K562 (cell line): ENCODE data around the gene RIMS3. TPM values are rescaled to one million over a fixed set of nuclear protein-coding genes. Genes with fewer than 3 reads are reported as not detected.

ENCODE experiments used
- CBFB ChIP-seq: sonication (generic); formaldehyde crosslinking; IDR thresholded peaks from 2 replicates; pipeline ENCODE4 v1.4.0; 2020; ENCODE audit warnings: mild to moderate bottlenecking, missing genetic modification reagents
- CC2D1A ChIP-seq: fragments of 450-650 bp; IDR thresholded peaks from 2 replicates; pipeline ENCODE4 v1.6.1; 2017; ENCODE audit warnings: mild to moderate bottlenecking
- CREB1 ChIP-seq, 2 experiments: sonication (generic) in 1 of 2; formaldehyde crosslinking in 1 of 2; IDR thresholded peaks; 2 replicates each; pipeline versions ENCODE4 v1.6.1 to v1.8.0; 2012 to 2022; ENCODE audit warnings: inconsistent platforms in 1 of 2, mild to moderate bottlenecking in 1 of 2, missing genetic modification reagents in 1 of 2, moderate library complexity in 1 of 2
- IRF2 ChIP-seq: sonication (generic); formaldehyde crosslinking; IDR thresholded peaks from 2 replicates; pipeline ENCODE4 v1.8.1; 2022; ENCODE audit warnings: mild to moderate bottlenecking, missing genetic modification reagents
- KDM1A ChIP-seq, 2 experiments: fragments of 450-650 bp; IDR thresholded peaks; 2 replicates each; pipeline ENCODE4 v1.6.1; 2016; ENCODE audit warnings: mild to moderate bottlenecking in 2 of 2
- LARP7 ChIP-seq: fragments of 450-650 bp; IDR thresholded peaks from 2 replicates; pipeline ENCODE4 v1.6.1; 2016
- MEF2A ChIP-seq: IDR thresholded peaks from 2 replicates; pipeline ENCODE4 v1.6.1; 2011; ENCODE audit warnings: low read depth, mild to moderate bottlenecking, low read length, moderate library complexity; ENCODE audit not compliant: control insufficient read depth
- MIER1 ChIP-seq: fragments of 450-650 bp; IDR thresholded peaks from 2 replicates; pipeline ENCODE4 v1.6.1; 2016; ENCODE audit warnings: antibody characterized with exemption, mild to moderate bottlenecking, low read depth
- NFXL1 ChIP-seq: fragments of 450-650 bp; formaldehyde crosslinking; IDR thresholded peaks from 2 replicates; pipeline ENCODE4 v1.4.0; 2021; ENCODE audit warnings: mild to moderate bottlenecking
- PCBP2 ChIP-seq: fragments of 200-400 bp; formaldehyde crosslinking; IDR thresholded peaks from 2 replicates; pipeline ENCODE4 v1.6.1; 2018; ENCODE audit warnings: low read length, low read depth, mild to moderate bottlenecking, moderate library complexity; ENCODE audit not compliant: poor library complexity, severe bottlenecking
- PHTF2 ChIP-seq: fragments of 250-450 bp; sonication (Bioruptor Pico); IDR thresholded peaks from 2 replicates; pipeline ENCODE4 v1.5.0; 2021; ENCODE audit warnings: mild to moderate bottlenecking
- SMAD1 ChIP-seq: fragments of 150-350 bp; IDR thresholded peaks from 2 replicates; pipeline ENCODE4 v1.6.1; 2014; ENCODE audit warnings: low read length, low read depth; ENCODE audit not compliant: partially characterized antibody
- STAG1 ChIP-seq: sonication (generic); formaldehyde crosslinking; IDR thresholded peaks from 2 replicates; pipeline ENCODE4 v1.5.0; 2020; ENCODE audit warnings: missing genetic modification reagents, borderline replicate concordance
- U2AF2 ChIP-seq: fragments of 200-400 bp; formaldehyde crosslinking; optimal IDR thresholded peaks from 2 replicates; pipeline ENCODE3; 2017; ENCODE audit warnings: low read depth, mild to moderate bottlenecking, low read length
- ZNF12 ChIP-seq: sonication (generic); formaldehyde crosslinking; IDR thresholded peaks from 2 replicates; pipeline ENCODE4 v1.4.0; 2020; ENCODE audit warnings: mild to moderate bottlenecking, missing genetic modification reagents
- polyA plus RNA-seq, 8 experiments: library from polyadenylated mRNA; depleted of rRNA in 4 of 8; stranded (reverse) in 5 of 8; unstranded in 3 of 8; fragments of >200 nt; fragmentation: Nextera tagmentation in 2 of 8; fragmentation: Illumina TruSeq in 1 of 8; extraction: Ambion mirVana in 2 of 8; extraction: Trizol in 1 of 8; gene quantifications; 2 replicates each; pipeline versions ENCODE4 v1.2.1 to v1.2.3, GENCODE V29; 2011 to 2014; ENCODE audit warnings: inconsistent platforms in 1 of 8, missing spikeins in 1 of 8
- total RNA-seq, 7 experiments: library from RNA; depleted of rRNA in 6 of 7; stranded (reverse); fragments of >200 nt in 6 of 7; fragmentation: Illumina TruSeq in 2 of 7; extraction: Trizol in 2 of 7; gene quantifications; 2 replicates each; pipeline versions ENCODE4 v1.2.1 to v1.2.3, GENCODE V29; 2011 to 2021; ENCODE audit warnings: low replicate concordance in 1 of 7
- TF ChIP-seq, protein P1 (sequence below): fragments of 250-450 bp; sonication (Bioruptor Pico); IDR thresholded peaks from 2 replicates; pipeline ENCODE4 v1.5.0; 2021; ENCODE audit warnings: mild to moderate bottlenecking, borderline replicate concordance
- TF ChIP-seq, protein P2 (sequence below): fragments of 250-450 bp; sonication (Bioruptor Pico); IDR thresholded peaks from 2 replicates; pipeline ENCODE4 v1.5.0; 2021
- TF ChIP-seq, protein P3 (sequence below): fragments of 450-650 bp; formaldehyde crosslinking; IDR thresholded peaks from 2 replicates; pipeline ENCODE4 v1.4.0; 2020; ENCODE audit warnings: mild to moderate bottlenecking, moderate library complexity
- TF ChIP-seq, protein P4 (sequence below), 2 experiments: fragments of 450-650 bp in 1 of 2; sonication (generic) in 1 of 2; formaldehyde crosslinking in 1 of 2; IDR thresholded peaks in 1 of 2; conservative IDR thresholded peaks in 1 of 2; 2 replicates each; pipeline versions ENCODE4 v1.6.1 to v1.8.1; 2016 to 2023; ENCODE audit warnings: mild to moderate bottlenecking in 2 of 2, moderate library complexity in 2 of 2, inconsistent platforms in 1 of 2, missing genetic modification reagents in 1 of 2
- TF ChIP-seq, protein P5 (sequence below): fragments of 450-650 bp; formaldehyde crosslinking; IDR thresholded peaks from 2 replicates; pipeline ENCODE4 v1.4.0; 2020; ENCODE audit warnings: mild to moderate bottlenecking, moderate library complexity

RIMS3 gene
- total and polyA plus RNA-seq, 9 of the 15 experiments (the other 6 are each of a cell fraction or from before 2014, with no cell fraction given) = 0.06 to 1.2 (median 0.59) TPM

DNA sequence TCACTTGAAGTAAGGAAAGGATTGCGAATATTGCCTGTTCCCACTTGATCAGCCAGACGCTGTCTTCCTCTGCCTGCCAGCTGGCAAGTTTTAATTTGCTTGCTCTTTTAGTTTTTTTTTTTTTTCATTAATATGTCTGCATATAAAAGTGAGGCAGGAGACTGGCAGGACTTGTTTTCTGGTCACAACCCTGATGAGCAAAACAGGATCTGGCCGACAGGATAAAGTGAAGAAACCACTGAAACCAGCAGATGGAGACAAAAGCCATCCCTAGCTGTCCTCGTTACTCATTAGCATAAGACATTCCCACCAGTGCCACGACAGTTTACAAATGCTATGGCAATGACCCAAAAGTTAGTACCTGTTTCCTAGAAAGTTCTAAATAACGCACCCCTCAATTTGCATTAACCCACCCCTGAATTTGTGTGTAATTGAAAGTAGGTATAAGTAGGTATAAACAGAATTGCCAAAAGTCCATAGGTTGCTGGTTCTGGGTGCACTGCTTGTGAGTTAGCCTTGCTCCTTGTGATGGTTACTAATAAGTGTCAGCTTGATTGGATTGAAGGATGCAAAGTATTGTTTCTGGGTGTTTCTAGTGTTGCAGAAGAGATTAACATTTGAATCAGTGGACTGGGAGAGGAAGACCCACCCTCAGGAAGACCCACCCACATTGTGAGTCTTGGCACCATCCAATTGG is 73.2 kb downstream of the RIMS3 start (continued):
- TF ChIP-seq, protein P1, sequence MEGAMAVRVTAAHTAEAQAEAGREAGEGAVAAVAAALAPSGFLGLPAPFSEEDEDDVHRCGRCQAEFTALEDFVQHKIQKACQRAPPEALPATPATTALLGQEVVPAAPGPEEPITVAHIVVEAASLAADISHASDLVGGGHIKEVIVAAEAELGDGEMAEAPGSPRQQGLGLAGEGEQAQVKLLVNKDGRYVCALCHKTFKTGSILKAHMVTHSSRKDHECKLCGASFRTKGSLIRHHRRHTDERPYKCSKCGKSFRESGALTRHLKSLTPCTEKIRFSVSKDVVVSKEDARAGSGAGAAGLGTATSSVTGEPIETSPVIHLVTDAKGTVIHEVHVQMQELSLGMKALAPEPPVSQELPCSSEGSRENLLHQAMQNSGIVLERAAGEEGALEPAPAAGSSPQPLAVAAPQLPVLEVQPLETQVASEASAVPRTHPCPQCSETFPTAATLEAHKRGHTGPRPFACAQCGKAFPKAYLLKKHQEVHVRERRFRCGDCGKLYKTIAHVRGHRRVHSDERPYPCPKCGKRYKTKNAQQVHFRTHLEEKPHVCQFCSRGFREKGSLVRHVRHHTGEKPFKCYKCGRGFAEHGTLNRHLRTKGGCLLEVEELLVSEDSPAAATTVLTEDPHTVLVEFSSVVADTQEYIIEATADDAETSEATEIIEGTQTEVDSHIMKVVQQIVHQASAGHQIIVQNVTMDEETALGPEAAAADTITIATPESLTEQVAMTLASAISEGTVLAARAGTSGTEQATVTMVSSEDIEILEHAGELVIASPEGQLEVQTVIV (CRISPR knock-in tag) = no peak
- peak; percentile 46; the same call in 1 of the 2 replicates for TF ChIP-seq CC2D1A
- no peak for TF ChIP-seq ZNF12 (CRISPR knock-in tag)
- TF ChIP-seq U2AF2 = no peak
- TF ChIP-seq, protein P2, sequence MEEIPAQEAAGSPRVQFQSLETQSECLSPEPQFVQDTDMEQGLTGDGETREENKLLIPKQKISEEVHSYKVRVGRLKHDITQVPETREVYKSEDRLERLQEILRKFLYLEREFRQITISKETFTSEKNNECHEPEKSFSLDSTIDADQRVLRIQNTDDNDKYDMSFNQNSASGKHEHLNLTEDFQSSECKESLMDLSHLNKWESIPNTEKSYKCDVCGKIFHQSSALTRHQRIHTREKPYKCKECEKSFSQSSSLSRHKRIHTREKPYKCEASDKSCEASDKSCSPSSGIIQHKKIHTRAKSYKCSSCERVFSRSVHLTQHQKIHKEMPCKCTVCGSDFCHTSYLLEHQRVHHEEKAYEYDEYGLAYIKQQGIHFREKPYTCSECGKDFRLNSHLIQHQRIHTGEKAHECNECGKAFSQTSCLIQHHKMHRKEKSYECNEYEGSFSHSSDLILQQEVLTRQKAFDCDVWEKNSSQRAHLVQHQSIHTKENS (CRISPR knock-in tag) = no peak
- TF ChIP-seq CBFB (CRISPR knock-in tag) = no peak
- TF ChIP-seq CREB1 (IDR thresholded peaks at IDR 0.05) = no peak
- no peak for TF ChIP-seq CREB1 (CRISPR knock-in tag; IDR thresholded peaks at IDR 0.05)
- TF ChIP-seq MIER1 = no peak
- TF ChIP-seq STAG1 (CRISPR knock-in tag) = peak; percentile 48; the same call in 1 of the 2 replicates
- TF ChIP-seq LARP7 = no peak
- TF ChIP-seq, protein P3, sequence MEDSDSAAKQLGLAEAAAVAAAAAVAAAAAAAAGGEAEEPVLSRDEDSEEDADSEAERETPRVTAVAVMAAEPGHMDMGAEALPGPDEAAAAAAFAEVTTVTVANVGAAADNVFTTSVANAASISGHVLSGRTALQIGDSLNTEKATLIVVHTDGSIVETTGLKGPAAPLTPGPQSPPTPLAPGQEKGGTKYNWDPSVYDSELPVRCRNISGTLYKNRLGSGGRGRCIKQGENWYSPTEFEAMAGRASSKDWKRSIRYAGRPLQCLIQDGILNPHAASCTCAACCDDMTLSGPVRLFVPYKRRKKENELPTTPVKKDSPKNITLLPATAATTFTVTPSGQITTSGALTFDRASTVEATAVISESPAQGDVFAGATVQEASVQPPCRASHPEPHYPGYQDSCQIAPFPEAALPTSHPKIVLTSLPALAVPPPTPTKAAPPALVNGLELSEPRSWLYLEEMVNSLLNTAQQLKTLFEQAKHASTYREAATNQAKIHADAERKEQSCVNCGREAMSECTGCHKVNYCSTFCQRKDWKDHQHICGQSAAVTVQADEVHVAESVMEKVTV (CRISPR knock-in tag) = peak; percentile 55
- TF ChIP-seq NFXL1 = no peak
- no peak for TF ChIP-seq SMAD1
- no peak for TF ChIP-seq KDM1A (IDR thresholded peaks at IDR 0.05)
- TF ChIP-seq, protein P4, sequence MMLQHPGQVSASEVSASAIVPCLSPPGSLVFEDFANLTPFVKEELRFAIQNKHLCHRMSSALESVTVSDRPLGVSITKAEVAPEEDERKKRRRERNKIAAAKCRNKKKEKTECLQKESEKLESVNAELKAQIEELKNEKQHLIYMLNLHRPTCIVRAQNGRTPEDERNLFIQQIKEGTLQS (IDR thresholded peaks at IDR 0.05) = no peak
- TF ChIP-seq, protein P4 (CRISPR knock-in tag; conservative IDR thresholded peaks at IDR 0.05) = no peak
- TF ChIP-seq PCBP2 = no peak
- TF ChIP-seq MEF2A = no peak
- no peak for TF ChIP-seq IRF2
- TF ChIP-seq, protein P5, sequence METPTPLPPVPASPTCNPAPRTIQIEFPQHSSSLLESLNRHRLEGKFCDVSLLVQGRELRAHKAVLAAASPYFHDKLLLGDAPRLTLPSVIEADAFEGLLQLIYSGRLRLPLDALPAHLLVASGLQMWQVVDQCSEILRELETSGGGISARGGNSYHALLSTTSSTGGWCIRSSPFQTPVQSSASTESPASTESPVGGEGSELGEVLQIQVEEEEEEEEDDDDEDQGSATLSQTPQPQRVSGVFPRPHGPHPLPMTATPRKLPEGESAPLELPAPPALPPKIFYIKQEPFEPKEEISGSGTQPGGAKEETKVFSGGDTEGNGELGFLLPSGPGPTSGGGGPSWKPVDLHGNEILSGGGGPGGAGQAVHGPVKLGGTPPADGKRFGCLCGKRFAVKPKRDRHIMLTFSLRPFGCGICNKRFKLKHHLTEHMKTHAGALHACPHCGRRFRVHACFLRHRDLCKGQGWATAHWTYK (CRISPR knock-in tag) = no peak
- no peak for TF ChIP-seq PHTF2 (CRISPR knock-in tag)
